ENCODE measurements around the gene PTOV1.
"Not testable (repeated sequence)": the region's sequence is repeated elsewhere in the genome, so short reads cannot be mapped to it uniquely, and the experiment has no call there.

PTOV1 gene

GRCh38 chr19:49818649-49819370 is 32.1 kb upstream of the PTOV1 start:
- DNase-seq, result no peak

- not testable (repeated sequence) for DNase-seq
Measured at GRCh38 chr19:49819452-49820115, 31.4 kb upstream of the PTOV1 start.

GRCh38 chr19:49820125-49820524 is 30.8 kb upstream of the PTOV1 start:
- DNase-seq, result no peak

GRCh38 chr19:49823472-49823871 is 27.5 kb upstream of the PTOV1 start:
- DNase-seq, result no peak

- DNase-seq, result no peak
Measured at GRCh38 chr19:49824662-49825061, 26.3 kb upstream of the PTOV1 start.

GRCh38 chr19:49827034-49827433 is 23.9 kb upstream of the PTOV1 start:
- no peak for DNase-seq

- no peak for DNase-seq
Measured at GRCh38 chr19:49829200-49829599, 21.8 kb upstream of the PTOV1 start.

GRCh38 chr19:49829721-49830120 is 21.2 kb upstream of the PTOV1 start:
- no peak for DNase-seq

GRCh38 chr19:49830766-49831165 is 20.2 kb upstream of the PTOV1 start:
- DNase-seq, result no peak

GRCh38 chr19:49831592-49831991 is 19.4 kb upstream of the PTOV1 start:
- DNase-seq, result no peak

- no peak for DNase-seq
Measured at GRCh38 chr19:49832556-49832955, 18.4 kb upstream of the PTOV1 start.

- no peak for DNase-seq
Measured at GRCh38 chr19:49833599-49833998, 17.4 kb upstream of the PTOV1 start.

GRCh38 chr19:49835562-49835961 is 15.4 kb upstream of the PTOV1 start:
- no peak for DNase-seq

- no peak for DNase-seq
Measured at GRCh38 chr19:49836176-49837008, 14.6 kb upstream of the PTOV1 start.

GRCh38 chr19:49837009-49837310 is 14.0 kb upstream of the PTOV1 start:
- DNase-seq, result no peak

GRCh38 chr19:49837425-49837824 is 13.5 kb upstream of the PTOV1 start:
- no peak for DNase-seq

- DNase-seq, result no peak
Measured at GRCh38 chr19:49838885-49839588, 11.9 kb upstream of the PTOV1 start.

GRCh38 chr19:49839713-49840112 is 11.2 kb upstream of the PTOV1 start:
- no peak for DNase-seq

- DNase-seq, result no peak
Measured at GRCh38 chr19:49840321-49840720, 10.6 kb upstream of the PTOV1 start.

GRCh38 chr19:49840736-49841249 is 10.2 kb upstream of the PTOV1 start:
- DNase-seq, result no peak

GRCh38 chr19:49843265-49843664 is 7.7 kb upstream of the PTOV1 start:
- no peak for DNase-seq

- no peak for DNase-seq
Measured at GRCh38 chr19:49844138-49845095, 6.5 kb upstream of the PTOV1 start.
